ENCODE data around the gene RALGAPA1.
"Not testable (repeated sequence)": the region's sequence is repeated elsewhere in the genome, so short reads cannot be mapped to it uniquely, and the experiment has no call there.

RALGAPA1 gene

DNA sequence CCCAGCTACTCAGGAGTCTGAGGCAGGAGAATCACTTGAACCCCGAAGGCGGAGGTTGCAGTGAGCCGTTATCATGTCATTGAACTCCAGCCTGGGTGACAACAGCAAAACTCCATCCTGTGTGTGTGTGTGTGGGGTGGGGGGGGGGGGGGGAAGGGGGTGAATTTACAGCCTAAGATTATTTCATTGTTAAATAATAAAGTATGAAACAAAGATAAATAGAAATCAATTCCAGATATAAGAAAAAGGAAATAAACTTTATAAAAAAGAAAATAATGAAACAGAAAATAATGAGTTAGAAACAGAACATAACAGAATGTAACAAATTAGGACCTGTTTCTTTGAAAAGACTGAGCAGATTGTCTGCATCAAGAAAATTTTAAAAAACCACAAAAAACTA lies 191.6 kb downstream of the RALGAPA1 start:
- no peak for DNase-seq

DNA sequence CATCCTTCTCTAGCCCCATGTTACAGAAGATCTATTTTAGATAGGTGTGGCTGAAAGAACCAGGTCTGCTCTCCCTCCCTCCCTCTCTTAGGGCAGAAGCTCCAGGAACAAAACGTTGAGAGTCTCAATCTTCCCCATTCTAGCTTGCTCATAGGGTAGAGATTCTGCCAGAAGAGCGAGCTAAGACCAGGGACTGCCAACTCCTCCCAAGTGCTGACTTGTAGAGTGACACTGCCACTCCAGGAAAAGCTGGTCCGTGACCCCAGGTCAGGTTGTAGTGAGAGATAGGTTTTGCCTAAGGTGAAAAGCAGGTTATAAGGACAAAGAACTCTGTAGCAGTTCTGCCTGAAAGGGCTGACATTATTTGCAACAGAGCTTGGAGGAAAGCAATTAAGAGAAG lies 201.7 kb downstream of the RALGAPA1 start:
- DNase-seq = no peak

DNA sequence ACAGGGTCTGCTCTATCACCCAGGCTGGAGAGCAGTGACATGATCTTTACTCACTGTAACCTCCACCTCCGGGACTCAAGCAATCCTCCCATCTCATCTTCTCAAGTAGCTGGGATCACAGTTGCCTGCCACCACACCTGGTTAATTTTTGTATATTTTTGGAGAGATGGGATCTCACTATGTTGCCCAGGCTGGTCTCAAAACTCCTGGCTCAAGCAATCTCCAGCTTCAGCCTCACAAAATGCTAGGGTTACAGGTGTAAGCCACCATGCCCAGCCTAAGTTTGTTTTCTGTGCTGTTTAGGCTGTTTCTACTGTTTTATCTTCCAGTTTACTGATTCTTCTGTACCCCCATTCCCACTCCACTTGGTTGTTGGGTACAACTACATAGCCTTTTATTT lies 208.8 kb downstream of the RALGAPA1 start:
- no peak for DNase-seq

DNA sequence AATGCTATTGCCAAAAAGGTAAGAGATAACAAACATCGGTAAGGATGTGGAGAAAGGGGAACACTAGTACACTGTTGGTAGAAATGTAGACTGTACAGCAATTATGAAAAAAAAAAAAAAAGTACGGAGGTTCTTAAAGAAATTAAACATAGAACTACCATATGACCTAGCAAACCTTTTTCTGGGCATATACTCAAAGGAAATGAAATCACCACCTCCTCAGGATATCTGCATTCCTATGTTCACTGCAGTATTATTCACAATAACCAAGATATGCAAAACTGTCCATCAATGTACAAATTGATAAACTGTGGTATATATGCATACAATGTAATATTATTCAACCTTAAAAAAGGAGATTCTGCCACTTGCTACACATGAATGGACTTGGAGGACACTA lies 214.5 kb downstream of the RALGAPA1 start:
- no peak for DNase-seq

DNA sequence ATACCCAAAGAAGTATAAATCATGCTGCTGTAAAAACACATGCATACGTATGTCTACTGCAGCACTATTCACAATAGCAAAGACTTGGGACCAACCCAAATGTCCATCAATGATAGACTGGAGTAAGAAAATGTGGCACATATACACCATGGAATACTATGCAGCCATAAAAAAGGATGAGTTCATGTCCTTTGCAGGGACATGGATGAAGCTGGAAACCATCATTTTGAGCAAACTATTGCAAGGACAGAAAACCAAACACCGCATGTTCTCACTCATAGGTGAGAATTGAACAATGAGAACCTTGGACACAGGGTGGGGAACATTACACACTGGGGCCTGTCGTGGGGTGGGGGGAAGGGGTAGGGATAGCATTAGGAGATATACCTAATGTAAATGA lies 221.7 kb downstream of the RALGAPA1 start:
- DNase-seq = not testable (repeated sequence)

DNA sequence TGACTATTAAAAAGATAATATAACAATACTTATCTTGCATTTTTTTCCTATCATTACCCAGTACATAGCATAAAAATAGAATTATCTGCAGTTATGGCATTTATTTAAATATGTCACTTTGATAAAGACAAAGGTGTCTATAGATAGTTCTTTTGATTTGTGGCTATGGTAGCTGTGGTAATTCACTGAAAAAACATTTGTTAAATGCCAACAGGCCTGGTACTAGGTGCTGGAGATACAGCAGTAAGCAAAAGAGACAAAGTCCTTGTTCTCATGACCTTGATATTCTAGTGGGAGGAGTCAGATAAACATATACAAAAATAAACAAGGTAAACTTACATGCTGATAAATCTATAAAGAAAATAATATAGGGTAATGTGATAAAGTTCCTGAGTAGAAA lies 230.5 kb downstream of the RALGAPA1 start:
- no peak for DNase-seq

DNA sequence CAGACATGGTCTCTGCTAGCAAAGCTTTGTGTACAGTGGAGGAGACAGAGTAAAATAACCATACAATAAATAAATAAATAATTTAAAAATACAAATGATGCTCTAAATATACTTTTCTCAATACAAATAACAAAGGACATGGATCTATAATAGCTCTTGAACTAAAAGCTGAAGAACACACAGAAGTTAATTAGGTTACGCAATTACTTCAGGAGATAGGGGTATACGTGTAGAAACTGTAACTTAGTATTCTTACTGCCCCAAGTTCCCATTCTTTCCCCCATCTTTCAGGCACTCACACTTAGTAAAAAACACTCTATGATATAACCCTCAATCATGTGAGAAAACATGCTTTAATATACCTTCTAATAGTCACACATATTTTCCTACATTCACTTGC lies 231.0 kb downstream of the RALGAPA1 start:
- DNase-seq = no peak

DNA sequence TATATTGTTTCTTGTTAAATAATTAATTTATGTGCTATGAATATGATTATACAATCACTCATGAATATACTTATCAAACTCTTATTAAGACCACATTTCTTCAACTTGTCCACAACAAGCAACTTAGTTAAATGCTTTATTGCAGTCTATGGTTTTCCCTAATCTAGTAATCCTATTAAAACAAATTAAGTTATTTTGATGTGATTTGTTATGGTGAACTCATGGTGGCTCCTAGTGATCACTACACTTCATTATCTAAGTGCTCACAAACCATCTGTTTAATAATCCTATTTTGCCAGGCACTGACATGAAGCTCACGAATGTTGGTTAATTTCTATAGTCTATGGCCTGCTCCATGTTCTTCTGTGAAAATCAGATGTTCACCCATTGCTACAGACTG lies 232.2 kb downstream of the RALGAPA1 start:
- no peak for DNase-seq

DNA sequence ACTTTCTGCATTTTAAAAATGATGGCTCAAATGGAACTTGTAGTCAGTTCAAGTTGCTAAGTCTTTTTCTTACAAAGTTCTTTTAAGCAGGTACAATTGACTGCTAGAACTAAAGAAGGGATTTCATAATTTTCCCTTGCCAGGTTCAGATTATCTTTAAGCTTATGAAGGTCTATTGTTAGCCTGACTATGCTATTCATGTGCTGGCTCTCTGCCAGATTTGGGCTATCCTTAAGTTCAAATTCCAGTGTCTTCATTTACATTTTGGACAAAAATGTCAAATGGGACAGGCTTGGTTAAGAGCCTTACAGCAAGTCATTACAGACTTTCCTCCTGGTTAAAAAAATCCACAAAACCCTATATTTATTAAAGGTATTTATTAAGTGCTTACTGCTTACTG lies 232.8 kb downstream of the RALGAPA1 start:
- DNase-seq = no peak

DNA sequence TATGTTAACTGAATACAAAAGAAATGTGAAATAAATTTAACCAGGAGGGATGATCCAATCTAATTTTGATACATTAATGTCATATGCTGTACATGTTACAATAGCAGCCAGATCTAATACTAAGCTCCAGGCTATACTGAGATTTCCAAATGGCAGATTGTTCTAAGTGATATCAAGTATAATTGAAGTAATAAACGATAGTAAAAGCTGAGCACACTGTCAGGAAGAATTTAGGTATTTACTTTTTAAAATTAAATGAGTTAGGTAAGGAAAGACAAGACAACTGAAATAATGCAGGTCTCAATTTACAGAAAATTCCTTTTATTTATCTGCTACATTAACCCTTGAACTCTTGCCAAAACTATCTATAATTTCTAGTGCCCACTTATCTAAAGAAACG lies 235.2 kb downstream of the RALGAPA1 start:
- DNase-seq = no peak

DNA sequence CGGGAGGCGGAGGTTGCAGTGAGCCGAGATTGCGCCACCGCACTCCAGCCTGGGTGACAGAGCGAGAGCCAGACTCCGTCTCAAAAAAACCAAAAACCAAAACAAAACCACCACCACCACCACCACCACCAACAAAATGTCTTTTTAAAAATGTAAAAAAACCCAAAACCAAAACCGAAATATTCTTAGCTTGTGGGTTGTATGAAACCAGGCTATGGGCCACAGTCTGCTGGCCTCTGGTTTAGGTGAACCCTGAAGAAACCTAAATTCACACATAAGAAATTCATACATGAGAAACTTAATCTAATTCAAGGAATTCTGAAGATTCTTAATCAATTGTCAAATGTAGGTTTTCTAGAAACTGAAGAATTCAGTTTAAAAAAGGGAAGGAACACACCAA lies 237.5 kb downstream of the RALGAPA1 start:
- no peak for DNase-seq

DNA sequence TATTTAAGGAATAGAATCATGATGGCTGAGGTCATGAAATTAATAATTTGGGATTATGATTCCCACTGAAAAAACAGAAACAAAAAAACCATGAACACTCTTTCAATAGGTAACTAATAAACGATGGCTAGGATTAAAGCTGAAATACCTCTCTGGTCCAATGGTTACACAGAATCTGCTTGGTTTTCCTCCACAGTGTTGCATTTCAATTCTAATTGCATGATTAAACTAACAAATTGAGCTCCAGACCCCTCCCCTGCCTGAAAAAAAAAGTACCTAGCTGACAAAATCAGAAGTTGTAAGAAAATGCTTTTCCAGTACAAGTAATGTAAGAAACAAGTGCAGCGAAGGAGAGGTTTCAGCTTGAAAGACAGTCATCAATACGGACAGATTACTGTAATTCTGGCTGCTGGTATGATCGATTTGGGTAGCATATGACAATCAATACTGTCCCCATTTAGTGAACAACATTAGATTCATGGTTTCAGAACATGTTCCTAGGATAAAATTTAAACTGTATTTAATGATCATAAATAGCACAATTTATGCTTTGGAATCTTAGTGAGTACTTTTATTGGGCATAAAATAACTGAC lies 243.1 kb downstream of the RALGAPA1 start:
- DNase-seq = no peak

DNA sequence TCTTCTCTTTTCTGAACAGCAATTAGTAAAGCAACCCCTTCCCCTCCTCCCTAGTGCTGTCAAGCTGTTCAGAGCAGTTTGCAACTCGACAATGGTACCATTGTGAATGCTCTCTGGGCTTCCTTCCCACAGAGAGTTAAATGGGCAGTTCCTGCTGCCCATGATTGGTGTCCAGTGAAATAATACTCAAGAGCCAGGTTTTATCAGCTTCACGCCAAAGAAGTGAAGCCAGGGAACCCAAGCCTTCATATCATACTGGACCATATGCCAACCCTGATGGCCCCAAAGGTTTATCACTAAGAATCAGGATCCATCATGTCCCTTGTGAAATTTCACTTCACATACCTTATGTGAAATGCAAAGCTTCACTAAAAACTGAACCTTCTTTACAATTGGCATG lies 250.4 kb downstream of the RALGAPA1 start:
- no peak for DNase-seq

DNA sequence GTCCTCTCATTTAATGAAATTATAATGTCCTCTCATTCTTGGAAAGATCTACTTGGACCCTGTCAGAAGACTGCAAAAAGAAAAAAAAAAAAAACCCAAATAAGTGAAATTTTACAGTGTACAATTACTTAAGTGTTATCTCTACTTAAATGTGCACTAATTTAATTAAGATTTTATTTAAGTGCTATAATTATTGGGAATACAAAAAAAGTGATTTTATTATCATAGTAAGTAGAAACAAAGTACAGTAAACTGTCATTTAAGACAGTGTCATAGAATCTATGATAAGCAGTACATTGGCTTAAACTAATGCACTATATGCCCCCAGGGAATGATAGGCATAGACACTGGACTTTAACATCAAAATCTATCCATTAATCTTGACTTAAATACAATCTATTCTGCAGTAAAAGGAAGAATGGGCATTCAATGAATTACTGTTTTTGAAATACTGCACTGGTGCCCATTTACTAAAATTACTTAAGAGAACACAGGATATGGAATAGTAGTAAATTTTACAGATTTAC lies 251.8 kb downstream of the RALGAPA1 start:
- DNase-seq = no peak

DNA sequence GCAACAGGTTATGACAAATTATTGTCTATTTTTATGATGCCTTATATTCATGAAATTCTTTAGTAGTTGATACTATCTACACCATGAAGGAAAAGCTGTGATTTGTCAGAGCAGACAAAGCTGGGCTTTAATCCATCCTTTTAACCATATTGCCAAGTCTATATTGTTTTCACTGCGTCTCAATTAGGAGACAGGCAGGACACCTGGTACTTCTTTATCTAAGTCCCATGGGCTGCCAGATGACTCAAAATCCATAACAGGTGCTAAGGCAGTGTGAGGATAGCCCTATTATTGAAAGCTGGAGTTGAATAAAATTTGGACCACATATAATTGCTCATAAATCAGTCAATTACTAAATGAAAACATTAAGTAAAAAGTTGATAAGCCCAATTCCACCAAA lies 252.5 kb downstream of the RALGAPA1 start:
- DNase-seq = no peak

DNA sequence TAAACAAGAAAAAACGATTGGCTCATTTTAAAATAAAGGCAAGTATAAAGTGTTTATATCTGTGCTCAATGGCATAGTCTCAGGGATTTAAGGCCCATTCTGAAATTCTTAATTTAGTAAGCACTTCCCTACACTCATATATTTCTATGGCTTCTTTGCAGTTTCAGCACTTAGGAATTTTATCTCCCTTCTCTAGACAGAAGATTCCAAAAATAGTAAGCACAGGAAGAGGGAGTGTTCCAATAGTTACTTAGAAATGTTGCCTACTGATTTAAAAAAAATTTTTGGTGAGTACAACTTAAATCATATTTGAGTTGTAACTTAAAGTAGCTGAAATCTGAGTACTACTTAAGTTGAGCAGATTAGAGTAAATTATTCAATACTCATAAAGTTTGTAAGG lies 255.3 kb downstream of the RALGAPA1 start:
- DNase-seq = no peak

DNA sequence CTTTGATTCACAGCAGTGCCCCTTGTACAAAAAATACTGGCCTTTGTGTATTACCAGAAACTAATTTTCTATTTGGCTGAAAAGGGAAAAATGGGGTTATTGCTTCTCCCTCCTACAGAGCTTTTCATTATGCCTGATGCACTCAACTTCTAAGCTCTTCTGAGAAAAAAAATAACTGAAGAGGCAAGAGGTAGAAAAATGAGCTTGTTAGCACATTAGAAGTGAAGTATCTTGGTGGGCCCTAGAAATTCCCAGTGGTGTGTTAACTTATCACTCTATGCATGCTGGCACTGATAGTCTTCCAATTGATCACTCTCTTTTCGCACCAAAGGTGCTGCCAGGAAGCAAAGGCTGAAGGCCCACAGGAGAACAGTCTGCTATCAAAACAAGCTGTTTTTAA lies 258.0 kb downstream of the RALGAPA1 start:
- no peak for DNase-seq

DNA sequence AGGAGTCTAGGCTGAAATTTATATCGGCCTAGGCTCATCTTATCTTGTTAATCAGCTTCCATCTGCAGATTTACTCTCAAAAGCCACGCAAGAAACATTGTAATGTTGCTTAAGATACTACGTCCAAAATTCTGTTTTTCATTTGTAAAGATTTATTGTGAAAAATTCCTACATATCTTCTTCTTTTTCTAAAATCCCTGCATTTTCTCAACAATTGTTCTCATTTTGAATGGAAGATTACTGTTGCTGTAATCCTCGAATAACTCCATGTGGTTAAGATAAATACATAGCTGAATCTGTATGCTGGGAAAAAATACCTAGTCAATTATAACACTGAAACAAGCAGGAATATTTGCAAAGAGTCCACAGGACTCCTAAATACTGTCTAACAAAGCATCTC lies 259.5 kb downstream of the RALGAPA1 start:
- no peak for DNase-seq

DNA sequence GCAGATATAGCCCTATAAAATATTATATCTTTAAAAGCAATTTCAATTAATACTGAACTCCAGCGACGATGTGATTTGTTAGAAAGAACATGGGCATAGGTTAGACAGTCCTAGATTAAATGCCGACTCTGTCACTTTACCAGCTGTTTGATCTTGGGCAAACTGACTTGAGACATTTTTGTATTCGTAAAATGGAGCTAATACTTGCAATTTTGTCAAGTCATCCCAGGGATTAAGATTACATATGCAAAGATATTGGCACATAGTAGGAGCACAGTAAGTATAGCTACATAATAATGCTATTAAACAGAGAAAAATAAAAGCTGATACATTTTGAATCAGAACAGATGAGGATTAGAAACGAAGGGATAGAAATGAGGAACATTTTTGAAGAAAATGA lies 266.1 kb downstream of the RALGAPA1 start:
- DNase-seq = no peak

DNA sequence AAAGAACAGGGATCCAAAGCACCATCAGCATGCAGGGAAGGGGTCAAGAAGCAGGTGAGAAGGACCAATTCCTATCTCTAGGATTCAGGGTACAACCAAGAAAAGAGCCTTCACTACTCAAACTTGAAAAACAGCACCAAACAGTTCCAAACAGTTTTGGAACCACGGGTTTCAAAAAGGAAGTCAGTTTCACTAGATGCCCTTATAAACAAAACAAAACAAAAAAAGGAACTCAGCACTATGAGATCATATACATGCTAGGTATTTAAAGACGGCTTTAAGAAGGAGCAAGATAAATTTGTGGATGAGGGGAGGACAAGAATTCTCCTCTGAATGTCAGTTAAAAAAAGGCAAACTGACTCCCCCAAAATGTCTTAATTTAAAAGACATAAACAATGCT lies 269.1 kb downstream of the RALGAPA1 start:
- DNase-seq = no peak

DNA sequence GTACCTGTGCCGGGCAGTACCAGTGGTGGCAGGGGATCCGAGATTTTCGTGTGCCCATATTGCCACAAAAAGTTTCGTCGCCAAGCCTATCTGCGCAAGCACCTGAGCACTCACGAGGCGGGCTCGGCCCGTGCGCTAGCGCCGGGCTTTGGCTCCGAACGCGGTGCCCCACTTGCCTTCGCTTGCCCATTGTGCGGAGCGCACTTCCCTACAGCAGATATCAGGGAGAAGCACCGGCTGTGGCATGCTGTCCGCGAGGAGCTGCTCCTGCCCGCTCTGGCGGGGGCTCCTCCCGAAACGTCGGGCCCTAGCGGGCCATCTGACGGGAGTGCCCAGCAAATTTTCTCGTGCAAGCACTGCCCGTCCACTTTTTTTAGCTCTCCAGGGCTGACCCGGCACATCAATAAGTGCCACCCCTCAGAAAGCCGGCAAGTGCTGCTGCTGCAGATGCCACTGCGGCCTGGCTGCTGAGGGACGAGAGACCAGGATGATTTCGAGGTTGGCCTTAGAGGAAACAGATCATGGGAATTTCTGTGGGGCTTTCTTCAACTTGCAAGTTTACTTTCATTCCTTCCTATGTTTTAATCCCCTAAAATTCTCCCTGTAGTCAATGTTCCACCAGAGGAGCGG lies 273.5 kb downstream of the RALGAPA1 start:
- DNase-seq = no peak

DNA sequence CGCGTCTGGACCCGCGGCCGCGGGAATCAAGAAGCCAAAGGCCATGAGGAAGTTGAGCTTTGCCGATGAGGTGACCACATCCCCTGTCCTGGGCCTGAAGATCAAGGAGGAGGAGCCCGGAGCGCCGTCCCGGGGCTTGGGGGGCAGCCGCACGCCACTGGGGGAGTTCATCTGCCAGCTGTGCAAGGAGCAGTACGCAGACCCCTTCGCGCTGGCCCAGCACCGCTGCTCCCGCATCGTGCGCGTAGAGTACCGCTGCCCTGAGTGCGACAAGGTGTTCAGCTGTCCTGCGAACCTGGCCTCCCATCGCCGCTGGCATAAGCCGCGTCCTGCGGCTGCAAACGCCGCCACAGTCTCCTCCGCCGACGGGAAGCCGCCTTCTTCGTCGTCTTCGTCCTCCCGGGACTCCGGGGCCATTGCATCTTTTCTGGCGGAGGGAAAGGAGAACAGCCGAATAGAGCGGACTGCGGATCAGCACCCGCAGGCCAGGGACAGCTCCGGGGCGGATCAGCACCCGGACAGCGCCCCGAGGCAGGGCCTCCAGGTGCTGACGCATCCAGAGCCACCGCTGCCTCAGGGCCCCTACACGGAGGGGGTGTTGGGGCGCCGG lies 274.1 kb downstream of the RALGAPA1 start:
- DNase-seq = peak; percentile 69

DNA sequence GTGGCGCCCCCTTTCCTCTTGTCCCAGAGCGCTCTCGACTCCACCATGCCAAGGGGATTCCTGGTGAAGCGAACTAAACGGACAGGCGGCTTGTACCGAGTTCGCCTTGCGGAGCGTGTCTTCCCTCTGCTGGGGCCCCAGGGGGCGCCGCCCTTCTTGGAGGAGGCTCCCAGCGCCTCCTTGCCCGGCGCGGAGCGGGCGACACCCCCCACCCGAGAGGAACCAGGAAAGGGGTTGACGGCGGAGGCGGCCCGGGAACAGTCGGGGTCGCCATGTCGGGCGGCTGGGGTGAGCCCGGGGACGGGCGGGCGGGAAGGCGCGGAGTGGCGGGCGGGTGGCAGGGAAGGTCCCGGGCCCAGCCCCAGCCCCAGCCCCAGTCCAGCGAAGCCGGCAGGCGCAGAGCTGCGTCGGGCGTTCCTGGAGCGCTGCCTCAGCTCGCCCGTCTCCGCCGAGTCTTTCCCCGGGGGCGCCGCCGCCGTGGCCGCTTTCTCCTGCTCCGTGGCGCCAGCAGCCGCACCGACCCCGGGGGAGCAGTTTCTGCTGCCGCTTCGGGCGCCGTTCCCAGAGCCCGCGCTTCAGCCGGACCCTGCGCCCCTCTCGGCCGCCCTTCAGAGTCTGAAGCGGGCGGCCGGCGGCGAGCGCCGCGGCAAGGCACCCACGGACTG lies 274.8 kb downstream of the RALGAPA1 start:
- no peak for DNase-seq
